WTC11 (cell line): Measurements from ENCODE around the gene ANO7.

Experiments used
- CBFB ChIP-seq: sonication (generic); formaldehyde crosslinking; IDR thresholded peaks from 2 replicates; pipeline ENCODE4 v1.8.1; 2022; ENCODE audit warnings: mild to moderate bottlenecking, low read depth, missing genetic modification reagents
- CTCF ChIP-seq: fragments of 200-600 bp; IDR thresholded peaks from 2 replicates; pipeline ENCODE4 v1.8.0; 2022; ENCODE audit warnings: antibody characterized with exemption
- E2F5 ChIP-seq: sonication (generic); formaldehyde crosslinking; IDR thresholded peaks from 2 replicates; pipeline ENCODE4 v1.8.1; 2022; ENCODE audit warnings: mild to moderate bottlenecking, moderate library complexity, missing genetic modification reagents
- ZNF232 ChIP-seq: sonication (generic); formaldehyde crosslinking; IDR thresholded peaks from 2 replicates; pipeline ENCODE4 v1.8.0; 2022; ENCODE audit warnings: mild to moderate bottlenecking, missing genetic modification reagents
- ZNF396 ChIP-seq: fragments of 250-450 bp; sonication (Bioruptor Pico); IDR thresholded peaks from 2 replicates; pipeline ENCODE4 v1.8.0; 2021; ENCODE audit warnings: mild to moderate bottlenecking, moderate library complexity, borderline replicate concordance

GRCh38 chr2:241225983-241226382 lies 37.5 kb downstream of the ANO7 start:
- TF ChIP-seq CTCF (no peak), CBFB (no peak), ZNF232 (CRISPR knock-in tag) (no peak), E2F5 (CRISPR knock-in tag) (no peak), ZNF396 (CRISPR knock-in tag) (no peak)
